ENCODE results near the gene C16orf92. TPM values are rescaled to one million over a fixed set of nuclear protein-coding genes. Genes with fewer than 3 reads are reported as not detected.

The C16orf92 gene
- total RNA-seq, 1 experiment from 2014 or later: not detected

GRCh38 chr16:29986231-29986630 is 36.8 kb upstream of the C16orf92 start:
- H3K27me3 Mint-ChIP-seq (ENCODE audit: insufficient read depth, unreplicated experiment): no peaks in the 10 kb centered on the region
- ChIA-PET CTCF (no interaction called here), POLR2A (interaction anchor here (1.2 to 3.3 kb wide), 2 partner anchors 8 to 11 kb away, joined by 9 to 20 read pairs; partner anchors contain the start of genes HIRIP3 and TAOK2)
- H3K9me3 Mint-ChIP-seq (ENCODE audit: unreplicated experiment): no peaks in the 10 kb centered on the region
- BruUV-seq (replicated peaks): no TSS peak
- peaks cover 67% of the 10 kb centered on the region for H3K36me3 Mint-ChIP-seq (ENCODE audit: insufficient read depth, unreplicated experiment)
- no peak overlapping the region for H3K4me3 Mint-ChIP-seq (ENCODE audit: unreplicated experiment)
- H3K4me1 Mint-ChIP-seq (ENCODE audit: insufficient read depth, unreplicated experiment): no peaks in the 10 kb centered on the region
- H3K27ac Mint-ChIP-seq (ENCODE audit: low read depth, unreplicated experiment): no peak overlapping the region
- intact Hi-C loops (cut with micrococcal nuclease): no loop called here
- TF ChIP-seq CTCF (IDR thresholded peaks at IDR 0.05; ENCODE audit: unreplicated experiment): no peak
- no peak for DNase-seq (ENCODE audit: unreplicated experiment)

GRCh38 chr16:29986931-29987330 is 36.1 kb upstream of the C16orf92 start:
- H3K27me3 Mint-ChIP-seq (ENCODE audit: insufficient read depth, unreplicated experiment): no peaks in the 10 kb centered on the region
- no peak for TF ChIP-seq CTCF (IDR thresholded peaks at IDR 0.05; ENCODE audit: unreplicated experiment)
- ChIA-PET POLR2A (no interaction called here), CTCF (no interaction called here)
- H3K36me3 Mint-ChIP-seq (ENCODE audit: insufficient read depth, unreplicated experiment): peaks cover 60% of the 10 kb centered on the region
- H3K4me3 Mint-ChIP-seq (ENCODE audit: unreplicated experiment): no peak overlapping the region
- DNase-seq (ENCODE audit: unreplicated experiment): no peak
- no TSS peak for BruUV-seq (replicated peaks)
- H3K4me1 Mint-ChIP-seq (ENCODE audit: insufficient read depth, unreplicated experiment): no peaks in the 10 kb centered on the region
- intact Hi-C loops (cut with micrococcal nuclease): no loop called here
- H3K9me3 Mint-ChIP-seq (ENCODE audit: unreplicated experiment): no peaks in the 10 kb centered on the region
- no peak overlapping the region for H3K27ac Mint-ChIP-seq (ENCODE audit: low read depth, unreplicated experiment)

GRCh38 chr16:29987371-29988085 is 35.5 kb upstream of the C16orf92 start:
- no peak for TF ChIP-seq CTCF (IDR thresholded peaks at IDR 0.05; ENCODE audit: unreplicated experiment)
- DNase-seq (ENCODE audit: unreplicated experiment): no peak
- POLR2A ChIA-PET: interaction anchor here (0.7 kb wide), 1 partner anchor 167 kb away, joined by 3 read pairs; no protein-coding TSS in a partner anchor
- no TSS peak for BruUV-seq (replicated peaks)
- H3K4me3 Mint-ChIP-seq (ENCODE audit: unreplicated experiment): no peak overlapping the region
- H3K4me1 Mint-ChIP-seq (ENCODE audit: insufficient read depth, unreplicated experiment): no peaks in the 10 kb centered on the region
- no peaks in the 10 kb centered on the region for H3K9me3 Mint-ChIP-seq (ENCODE audit: unreplicated experiment)
- no peak overlapping the region for H3K27ac Mint-ChIP-seq (ENCODE audit: low read depth, unreplicated experiment)
- no peaks in the 10 kb centered on the region for H3K27me3 Mint-ChIP-seq (ENCODE audit: insufficient read depth, unreplicated experiment)
- CTCF ChIA-PET: interaction anchor here (1.0 to 1.4 kb wide), 2 partner anchors 12 to 25 kb away, joined by 3 to 4 read pairs; partner anchors contain the start of gene TMEM219
- intact Hi-C loops (cut with micrococcal nuclease): no loop called here
- H3K36me3 Mint-ChIP-seq (ENCODE audit: insufficient read depth, unreplicated experiment): peaks cover 56% of the 10 kb centered on the region

- BruUV-seq (replicated peaks): no TSS peak
- Mint-ChIP-seq H3K27me3 (ENCODE audit: insufficient read depth, unreplicated experiment) (no peaks in the 10 kb centered on the region), H3K9me3 (ENCODE audit: unreplicated experiment) (no peaks in the 10 kb centered on the region), H3K36me3 (ENCODE audit: insufficient read depth, unreplicated experiment) (peaks cover 50% of the 10 kb centered on the region), H3K27ac (ENCODE audit: low read depth, unreplicated experiment) (no peak overlapping the region), H3K4me1 (ENCODE audit: insufficient read depth, unreplicated experiment) (no peaks in the 10 kb centered on the region), H3K4me3 (ENCODE audit: unreplicated experiment) (no peak overlapping the region)
- DNase-seq (ENCODE audit: unreplicated experiment): no peak
- intact Hi-C loops (cut with micrococcal nuclease): no loop called here
- no peak for TF ChIP-seq CTCF (IDR thresholded peaks at IDR 0.05; ENCODE audit: unreplicated experiment)
- ChIA-PET CTCF (interaction anchor here (0.6 to 1.4 kb wide), 3 partner anchors 13 to 26 kb away, joined by 3 to 4 read pairs (median 3); partner anchors contain the start of gene TMEM219), POLR2A (interaction anchor here (0.7 to 1.1 kb wide), 2 partner anchors 14 to 168 kb away, joined by 3 read pairs; no protein-coding TSS in a partner anchor)
Measured at GRCh38 chr16:29988346-29989075, 34.5 kb upstream of the C16orf92 start.
